A549 treated with AZD9567 at 1 μM for 4 hours (cell line): Measurements from ENCODE around the gene DAB1. TPM values are rescaled to one million over a fixed set of nuclear protein-coding genes. Genes with fewer than 3 reads are reported as not detected.

Source experiments
- total RNA-seq: library from RNA; stranded (reverse); fragments of 200-300 nt; extraction: Qiagen RNA extraction; gene quantifications from 5 replicates; pipeline ENCODE4 v1.2.3, GENCODE V29; 2022; ENCODE audit not compliant: insufficient read depth

The DAB1 gene
- total RNA-seq = not detected in 5 replicates

DNA sequence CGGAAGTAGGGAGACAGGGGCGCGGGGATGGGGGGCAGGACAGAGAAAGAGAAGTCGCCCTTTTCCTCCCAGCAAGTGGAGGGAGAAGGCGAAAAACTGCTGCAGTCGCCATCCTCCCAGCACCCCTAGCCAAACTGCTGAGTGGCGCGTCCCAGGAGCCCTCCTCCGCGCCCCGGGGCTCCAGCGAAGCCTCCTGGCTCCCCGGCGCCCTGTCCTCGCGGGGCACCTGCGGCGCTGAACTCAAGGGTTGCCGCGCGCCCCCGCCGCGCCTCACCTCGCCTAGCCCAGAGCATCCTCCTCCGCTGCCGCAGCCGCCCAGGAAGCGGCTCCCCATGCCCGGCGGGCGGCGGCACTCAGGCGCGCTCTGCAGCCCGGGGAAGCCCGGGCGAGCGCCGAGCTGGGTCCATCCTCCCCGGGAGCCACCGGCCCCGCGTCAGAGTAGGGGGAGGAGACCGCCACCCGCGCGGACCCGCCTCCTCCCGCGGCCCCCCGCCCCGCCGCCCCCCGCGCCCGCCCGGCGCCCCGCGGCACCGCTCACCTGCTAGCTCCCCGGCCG is at the start of gene DAB1:
Gene DAB1, minus strand, starts transcription at position 405 of the 556 bp plus-strand sequence. CDS start 133,030 bp downstream, outside the sequence.

DNA sequence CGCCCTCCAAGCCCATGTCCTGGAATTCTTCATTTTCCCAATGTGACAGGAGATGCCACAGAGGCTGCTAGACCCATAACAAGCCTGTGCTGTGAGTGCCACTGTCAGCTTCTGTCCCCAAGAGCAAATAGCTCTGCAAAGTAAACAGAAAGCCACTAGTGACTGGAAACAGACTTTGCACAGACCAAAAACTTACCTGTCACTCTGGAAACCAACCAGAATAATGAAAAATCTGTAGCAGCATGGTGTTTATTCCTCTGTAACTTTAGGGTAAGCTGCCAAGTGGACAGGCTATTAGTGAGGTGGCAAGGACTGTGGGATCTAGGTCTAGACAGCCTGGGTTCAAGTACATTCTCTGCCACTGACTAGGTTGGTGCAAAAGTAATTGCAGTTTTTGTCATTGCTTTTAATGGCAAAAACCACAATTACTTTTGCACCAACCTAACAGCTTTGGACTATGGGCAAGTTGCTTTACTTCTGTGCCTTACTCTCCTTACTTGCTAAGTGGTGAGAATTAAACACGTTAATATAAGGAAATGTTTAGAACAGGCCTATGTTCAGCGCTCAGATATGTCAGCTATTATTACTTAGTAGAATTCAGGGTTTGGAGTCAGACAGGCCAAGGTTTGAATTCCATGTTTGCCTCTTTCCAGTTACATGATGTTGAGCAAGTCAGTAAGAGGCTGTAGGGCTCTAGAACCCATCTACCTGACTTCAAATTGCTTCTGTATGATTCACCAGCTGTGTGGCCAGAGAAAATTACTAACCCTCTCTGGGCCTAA is 457.8 kb downstream of the DAB1 start, which contains the start of gene C8B:
Gene C8B, minus strand, starts transcription at position 100 of the 782 bp plus-strand sequence. Its CDS starts 67 bp downstream, at position 33.

